ENCODE results near the gene PDXK. TPM values are rescaled to one million over a fixed set of nuclear protein-coding genes. Genes with fewer than 3 reads are reported as not detected.

Gene PDXK
- total RNA-seq, 1 donor from 2014 or later: 72.0 TPM

- H3K4me1 Mint-ChIP-seq (ENCODE audit: unreplicated experiment): peaks cover 5% of the 10 kb centered on the region
- peaks cover 10% of the 10 kb centered on the region for H3K36me3 Mint-ChIP-seq (ENCODE audit: low read depth, unreplicated experiment)
- DNase-seq (ENCODE audit: low spot score): peak; percentile 99
- H3K27me3 Mint-ChIP-seq (ENCODE audit: unreplicated experiment): peaks cover 4% of the 10 kb centered on the region
- H3K27ac Mint-ChIP-seq (ENCODE audit: unreplicated experiment): no peak within 1 kb of the TSS
- TF ChIP-seq CTCF (IDR thresholded peaks at IDR 0.05; ENCODE audit: unreplicated experiment): peak; percentile 100
- H3K4me3 Mint-ChIP-seq (ENCODE audit: unreplicated experiment): peak within 1 kb of the TSS; percentile 94
- H3K9me3 Mint-ChIP-seq (ENCODE audit: unreplicated experiment): no peaks in the 10 kb centered on the region
Observed at GRCh38 chr21:43789276-43790009, 70.5 kb downstream of the PDXK start, which contains the start of gene RRP1. TSS of gene RRP1 (plus strand) at chr21:43789577. CDS start at chr21:43789630, 53 bp downstream.

DNA sequence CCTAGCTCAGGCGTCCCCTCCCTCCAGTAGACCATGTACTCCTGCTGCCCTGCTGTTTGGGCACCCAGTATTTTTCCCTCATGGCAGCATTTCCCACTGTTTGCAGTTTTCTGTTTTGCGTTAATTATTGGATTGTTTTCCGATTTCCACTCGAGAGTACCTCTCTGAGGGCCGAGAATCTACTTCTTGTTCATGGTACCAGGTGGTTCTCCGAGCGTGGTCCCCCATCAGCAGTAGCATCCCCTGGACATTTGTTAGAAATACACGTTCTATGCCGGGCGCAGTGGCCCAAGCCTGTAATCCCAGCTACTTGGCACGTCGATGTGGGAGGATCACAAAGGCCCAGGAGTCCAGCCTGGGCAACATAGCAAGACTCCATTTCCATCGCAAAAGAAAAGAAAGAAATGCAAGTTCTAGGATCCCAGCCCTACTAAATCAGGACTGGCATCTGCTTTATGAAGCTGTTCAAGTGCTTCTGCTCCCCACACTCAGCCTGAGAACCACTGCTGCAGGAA lies 71.1 kb downstream of the PDXK start:
- H3K9me3 Mint-ChIP-seq (ENCODE audit: unreplicated experiment): no peaks in the 10 kb centered on the region
- H3K4me1 Mint-ChIP-seq (ENCODE audit: unreplicated experiment): peaks cover 5% of the 10 kb centered on the region
- H3K27ac Mint-ChIP-seq (ENCODE audit: unreplicated experiment): no peak overlapping the region
- H3K27me3 Mint-ChIP-seq (ENCODE audit: unreplicated experiment): peaks cover 4% of the 10 kb centered on the region
- H3K4me3 Mint-ChIP-seq (ENCODE audit: unreplicated experiment): peak overlapping the region; percentile 94
- peaks cover 12% of the 10 kb centered on the region for H3K36me3 Mint-ChIP-seq (ENCODE audit: low read depth, unreplicated experiment)
- no peak for DNase-seq (ENCODE audit: low spot score)
- no peak for TF ChIP-seq CTCF (IDR thresholded peaks at IDR 0.05; ENCODE audit: unreplicated experiment)

DNA sequence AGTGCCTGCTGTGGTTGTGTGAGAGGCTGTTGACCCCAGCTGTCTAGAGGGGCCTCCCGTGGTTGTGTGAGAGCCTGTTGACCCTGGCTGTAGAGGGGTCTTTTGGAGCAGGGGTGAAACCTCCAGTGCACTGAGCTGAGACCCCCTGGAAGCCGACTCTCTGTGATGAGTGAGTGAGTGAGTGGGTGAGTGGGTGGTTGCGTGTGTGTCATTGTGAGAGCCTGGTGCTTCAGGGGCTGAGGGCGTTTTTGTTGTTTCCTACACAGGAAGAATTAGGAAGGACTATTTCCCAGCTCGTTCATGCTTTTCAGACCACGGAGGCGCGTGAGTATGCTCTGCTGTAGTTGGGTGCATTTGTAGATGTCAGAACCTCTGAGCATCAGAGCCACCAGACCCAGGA lies 73.5 kb downstream of the PDXK start:
- TF ChIP-seq CTCF (IDR thresholded peaks at IDR 0.05; ENCODE audit: unreplicated experiment): no peak
- Mint-ChIP-seq H3K4me3 (ENCODE audit: unreplicated experiment) (peak overlapping the region; percentile 16), H3K4me1 (ENCODE audit: unreplicated experiment) (peaks cover 5% of the 10 kb centered on the region), H3K9me3 (ENCODE audit: unreplicated experiment) (no peaks in the 10 kb centered on the region), H3K27ac (ENCODE audit: unreplicated experiment) (no peak overlapping the region), H3K27me3 (ENCODE audit: unreplicated experiment) (peaks cover 2% of the 10 kb centered on the region), H3K36me3 (ENCODE audit: low read depth, unreplicated experiment) (peaks cover 25% of the 10 kb centered on the region)
- no peak for DNase-seq (ENCODE audit: low spot score)

DNA sequence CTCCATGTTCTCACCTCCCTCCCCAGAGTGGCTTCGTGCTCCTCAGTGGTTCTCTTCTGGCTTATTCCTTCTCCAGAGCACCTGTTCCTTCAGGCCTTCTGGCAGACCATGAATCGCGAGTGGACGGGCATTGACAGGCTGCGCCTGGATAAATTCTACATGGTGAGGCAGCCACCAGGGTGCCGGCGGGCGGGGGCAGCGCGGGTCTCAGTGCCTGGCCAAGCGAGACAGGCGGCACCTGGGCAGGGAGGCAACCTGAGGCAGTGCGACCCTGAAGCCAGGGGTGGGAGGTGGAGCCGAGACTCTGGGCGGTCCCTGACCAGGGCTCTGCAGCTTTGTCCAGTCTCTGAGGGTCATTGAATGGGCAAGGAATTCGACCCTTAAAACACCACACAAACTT lies 74.3 kb downstream of the PDXK start:
- H3K36me3 Mint-ChIP-seq (ENCODE audit: low read depth, unreplicated experiment): peaks cover 28% of the 10 kb centered on the region

More for the DNA sequence above, 74.3 kb downstream of the PDXK start:
- no peak for TF ChIP-seq CTCF (IDR thresholded peaks at IDR 0.05; ENCODE audit: unreplicated experiment)
- no peaks in the 10 kb centered on the region for H3K9me3 Mint-ChIP-seq (ENCODE audit: unreplicated experiment)
- peaks cover 2% of the 10 kb centered on the region for H3K27me3 Mint-ChIP-seq (ENCODE audit: unreplicated experiment)
- DNase-seq (ENCODE audit: low spot score): no peak
- peaks cover 5% of the 10 kb centered on the region for H3K4me1 Mint-ChIP-seq (ENCODE audit: unreplicated experiment)
- no peak overlapping the region for H3K4me3 Mint-ChIP-seq (ENCODE audit: unreplicated experiment)
- no peak overlapping the region for H3K27ac Mint-ChIP-seq (ENCODE audit: unreplicated experiment)

All from endothelial cell (in vitro differentiated cells).